Measurements from ENCODE around the gene RARA. TPM values are rescaled to one million over a fixed set of nuclear protein-coding genes. Genes with fewer than 3 reads are reported as not detected.

RARA gene
- total and polyA plus RNA-seq, 2 donors (not counting 1 experiment from before 2014, with no cell fraction given), result 7.0 to 7.8 TPM

GRCh38 chr17:40268141-40268712, 40.8 kb upstream of the RARA start:
- no peak overlapping the region for H3K27ac ChIP-seq (ENCODE audit: insufficient read depth, low read length)
- H3K4me1 ChIP-seq (ENCODE audit: control insufficient read depth, extremely low read depth, insufficient read depth, low read length), result no peaks in the 10 kb centered on the region
- no peak overlapping the region for H3K4me3 ChIP-seq (replicated peaks in 1 of 4; ENCODE audit: control extremely low read depth in 1 of 4, insufficient read depth in 1 of 4, low read depth in 3 of 4, low read length in 4 of 4)
- no peaks in the 10 kb centered on the region for H3K9me3 ChIP-seq (ENCODE audit: control insufficient read depth, insufficient read depth, low read depth, low read length)
- H3K36me3 ChIP-seq (ENCODE audit: control insufficient read depth, insufficient read depth, low read length), result peaks cover 8% of the 10 kb centered on the region
- no peak for TF ChIP-seq EZH2 (IDR thresholded peaks at IDR 0.05; ENCODE audit: low read length, missing control alignments)
- TF ChIP-seq, protein P1, sequence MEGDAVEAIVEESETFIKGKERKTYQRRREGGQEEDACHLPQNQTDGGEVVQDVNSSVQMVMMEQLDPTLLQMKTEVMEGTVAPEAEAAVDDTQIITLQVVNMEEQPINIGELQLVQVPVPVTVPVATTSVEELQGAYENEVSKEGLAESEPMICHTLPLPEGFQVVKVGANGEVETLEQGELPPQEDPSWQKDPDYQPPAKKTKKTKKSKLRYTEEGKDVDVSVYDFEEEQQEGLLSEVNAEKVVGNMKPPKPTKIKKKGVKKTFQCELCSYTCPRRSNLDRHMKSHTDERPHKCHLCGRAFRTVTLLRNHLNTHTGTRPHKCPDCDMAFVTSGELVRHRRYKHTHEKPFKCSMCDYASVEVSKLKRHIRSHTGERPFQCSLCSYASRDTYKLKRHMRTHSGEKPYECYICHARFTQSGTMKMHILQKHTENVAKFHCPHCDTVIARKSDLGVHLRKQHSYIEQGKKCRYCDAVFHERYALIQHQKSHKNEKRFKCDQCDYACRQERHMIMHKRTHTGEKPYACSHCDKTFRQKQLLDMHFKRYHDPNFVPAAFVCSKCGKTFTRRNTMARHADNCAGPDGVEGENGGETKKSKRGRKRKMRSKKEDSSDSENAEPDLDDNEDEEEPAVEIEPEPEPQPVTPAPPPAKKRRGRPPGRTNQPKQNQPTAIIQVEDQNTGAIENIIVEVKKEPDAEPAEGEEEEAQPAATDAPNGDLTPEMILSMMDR (conservative IDR thresholded peaks at IDR 0.05 in 1 of 2, IDR thresholded peaks at IDR 0.05 in 1 of 2; ENCODE audit: low read depth in 1 of 2, low read length in 2 of 2), result no peak
- no peaks in the 10 kb centered on the region for H4K20me1 ChIP-seq (ENCODE audit: control insufficient read depth, extremely low read depth, insufficient read depth, low read length)
- no peak overlapping the region for H3K4me2 ChIP-seq (ENCODE audit: extremely low read depth, insufficient read depth, low read length)
- no peak overlapping the region for H2AFZ ChIP-seq (ENCODE audit: low read length)
- H3K27me3 ChIP-seq (ENCODE audit: control insufficient read depth, insufficient read depth, low read length), result no peaks in the 10 kb centered on the region
- H3K9ac ChIP-seq (ENCODE audit: insufficient read depth, low read length), result no peak overlapping the region
- H3K79me2 ChIP-seq (ENCODE audit: control insufficient read depth, insufficient read depth, low read length), result no peaks in the 10 kb centered on the region
- peak in 1 of 2 donors; percentile 61 for DNase-seq (ENCODE audit: low read depth in 2 of 2)

DNA sequence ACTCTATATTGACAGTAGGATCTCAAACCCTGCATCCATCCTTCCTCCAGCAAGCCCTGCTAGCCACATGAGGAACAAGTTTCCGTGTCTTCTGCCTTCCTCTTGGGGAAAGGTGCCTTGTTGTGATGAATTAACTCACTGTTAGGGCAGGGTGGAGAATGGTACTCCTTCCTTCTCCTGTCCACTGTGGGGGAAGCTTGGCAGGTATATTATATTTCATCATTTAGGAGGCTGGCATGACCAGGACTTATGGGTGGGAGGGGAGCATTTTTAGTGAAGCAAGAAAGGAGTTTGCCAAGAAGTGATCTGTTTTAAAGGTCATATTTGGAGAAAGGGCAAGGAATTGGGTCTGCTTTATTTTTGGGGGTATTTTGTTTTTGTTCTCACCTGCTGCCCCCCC, 30.6 kb upstream of the RARA start:
- Histone ChIP-seq H3K9ac (ENCODE audit: insufficient read depth, low read length) (no peak overlapping the region), H3K9me3 (ENCODE audit: control insufficient read depth, insufficient read depth, low read depth, low read length) (no peaks in the 10 kb centered on the region), H3K36me3 (ENCODE audit: control insufficient read depth, insufficient read depth, low read length) (peaks cover 8% of the 10 kb centered on the region), H3K4me2 (ENCODE audit: extremely low read depth, insufficient read depth, low read length) (no peak overlapping the region), H3K79me2 (ENCODE audit: control insufficient read depth, insufficient read depth, low read length) (no peaks in the 10 kb centered on the region), H3K27ac (ENCODE audit: insufficient read depth, low read length) (no peak overlapping the region), H3K27me3 (ENCODE audit: control insufficient read depth, insufficient read depth, low read length) (no peaks in the 10 kb centered on the region), H2AFZ (ENCODE audit: low read length) (no peak overlapping the region), H3K4me1 (ENCODE audit: control insufficient read depth, extremely low read depth, insufficient read depth, low read length) (peaks cover 3% of the 10 kb centered on the region), H3K4me3 (replicated peaks in 1 of 4; ENCODE audit: control extremely low read depth in 1 of 4, insufficient read depth in 1 of 4, low read depth in 3 of 4, low read length in 4 of 4) (no peak overlapping the region), H4K20me1 (ENCODE audit: control insufficient read depth, extremely low read depth, insufficient read depth, low read length) (no peaks in the 10 kb centered on the region)
- no peak for DNase-seq (ENCODE audit: low read depth in 2 of 2)
- TF ChIP-seq EZH2 (IDR thresholded peaks at IDR 0.05; ENCODE audit: low read length, missing control alignments), result no peak
- TF ChIP-seq, protein P1 (conservative IDR thresholded peaks at IDR 0.05 in 1 of 2, IDR thresholded peaks at IDR 0.05 in 1 of 2; ENCODE audit: low read depth in 1 of 2, low read length in 2 of 2), result no peak

DNA sequence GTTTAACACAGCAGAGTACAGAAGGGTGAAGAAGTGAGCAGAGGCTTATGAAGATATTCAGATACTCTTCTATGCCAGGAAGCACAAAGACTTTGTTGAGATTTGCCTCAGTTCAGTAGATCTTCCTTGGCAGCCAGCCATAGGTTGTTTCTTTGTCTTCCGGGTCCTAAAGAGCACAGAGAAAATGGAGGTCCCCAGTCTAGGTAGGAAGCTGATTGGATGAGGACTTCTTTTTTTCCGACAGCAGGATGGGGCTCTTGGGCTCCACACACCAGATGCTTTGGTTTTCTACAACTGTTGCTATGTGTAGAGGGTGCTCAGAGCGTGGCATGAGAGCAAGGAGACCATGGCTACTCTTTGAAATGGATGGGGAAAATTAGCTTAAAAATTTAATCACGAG, 29.6 kb upstream of the RARA start:
- Histone ChIP-seq H3K9me3 (ENCODE audit: control insufficient read depth, insufficient read depth, low read depth, low read length) (no peaks in the 10 kb centered on the region), H3K36me3 (ENCODE audit: control insufficient read depth, insufficient read depth, low read length) (peaks cover 8% of the 10 kb centered on the region), H3K27ac (ENCODE audit: insufficient read depth, low read length) (no peak overlapping the region), H3K27me3 (ENCODE audit: control insufficient read depth, insufficient read depth, low read length) (no peaks in the 10 kb centered on the region), H3K4me3 (replicated peaks in 1 of 4; ENCODE audit: control extremely low read depth in 1 of 4, insufficient read depth in 1 of 4, low read depth in 3 of 4, low read length in 4 of 4) (no peak overlapping the region), H3K79me2 (ENCODE audit: control insufficient read depth, insufficient read depth, low read length) (no peaks in the 10 kb centered on the region), H3K4me1 (ENCODE audit: control insufficient read depth, extremely low read depth, insufficient read depth, low read length) (peaks cover 8% of the 10 kb centered on the region), H2AFZ (ENCODE audit: low read length) (no peak overlapping the region), H3K9ac (ENCODE audit: insufficient read depth, low read length) (no peak overlapping the region), H4K20me1 (ENCODE audit: control insufficient read depth, extremely low read depth, insufficient read depth, low read length) (no peaks in the 10 kb centered on the region), H3K4me2 (ENCODE audit: extremely low read depth, insufficient read depth, low read length) (no peak overlapping the region)
- DNase-seq (ENCODE audit: low read depth in 2 of 2), result no peak
- no peak for TF ChIP-seq EZH2 (IDR thresholded peaks at IDR 0.05; ENCODE audit: low read length, missing control alignments)

Measured in fibroblast of lung (primary cell).